G401 (cell line): ENCODE results near the gene RAB17. TPM values are rescaled to one million over a fixed set of nuclear protein-coding genes. Genes with fewer than 3 reads are reported as not detected.

ENCODE experiments used
- DNase-seq: peaks from one replicate; pipeline ENCODE4 v3.0.0-alpha.2; 2015; ENCODE audit warnings: low spot score
- in situ Hi-C: cut with HindIII; loops from 2 replicates; pipeline ENCODE4 v1.10.0; 2016; ENCODE audit warnings: low sequenced_read_pairs, mixed read lengths
- total RNA-seq: library from RNA; depleted of rRNA; stranded (reverse); fragments of >200 nt; shearing (Covaris generic); gene quantifications from 2 replicates; pipeline ENCODE4 v1.2.3, GENCODE V29; 2014

Gene RAB17
- total RNA-seq, 1 experiment from 2014 or later: not detected

- in situ Hi-C loops: no loop called here
- no peak for DNase-seq
Measured at GRCh38 chr2:237583385-237584295, 6.9 kb downstream of the RAB17 start.

GRCh38 chr2:237581751-237582746, 8.5 kb downstream of the RAB17 start:
- in situ Hi-C loops: no loop called here
- DNase-seq: peak; percentile 61

- in situ Hi-C loops: no loop called here
Measured at GRCh38 chr2:237581326-237581725, 9.2 kb downstream of the RAB17 start.

GRCh38 chr2:237577956-237578870, 12.3 kb downstream of the RAB17 start:
- no peak for DNase-seq
- in situ Hi-C loops: no loop called here

More at GRCh38 chr2:237581326-237581725, 9.2 kb downstream of the RAB17 start:
- no peak for DNase-seq

- DNase-seq: no peak
- in situ Hi-C loops: no loop called here
Measured at GRCh38 chr2:237577458-237577857, 13.1 kb downstream of the RAB17 start.

- DNase-seq: no peak
- in situ Hi-C loops: no loop called here
Measured at GRCh38 chr2:237576974-237577373, 13.6 kb downstream of the RAB17 start.

- no peak for DNase-seq
Measured at GRCh38 chr2:237575869-237576862, 14.4 kb downstream of the RAB17 start.

GRCh38 chr2:237574894-237575868, 15.4 kb downstream of the RAB17 start:
- in situ Hi-C loops: no loop called here
- no peak for DNase-seq

More at GRCh38 chr2:237575869-237576862, 14.4 kb downstream of the RAB17 start:
- in situ Hi-C loops: no loop called here

- in situ Hi-C loops: no loop called here
- no peak for DNase-seq
Measured at GRCh38 chr2:237574467-237574866, 16.1 kb downstream of the RAB17 start.

GRCh38 chr2:237573721-237574415, 16.7 kb downstream of the RAB17 start:
- no peak for DNase-seq
- in situ Hi-C loops: no loop called here

GRCh38 chr2:237572742-237573101, 17.8 kb downstream of the RAB17 start:
- in situ Hi-C loops: no loop called here
- no peak for DNase-seq

GRCh38 chr2:237572021-237572741, 18.4 kb downstream of the RAB17 start:
- in situ Hi-C loops: no loop called here
- DNase-seq: peak; percentile 82

GRCh38 chr2:237571551-237571950, 19.0 kb downstream of the RAB17 start:
- DNase-seq: no peak
- in situ Hi-C loops: no loop called here

- no peak for DNase-seq
- in situ Hi-C loops: no loop called here
Measured at GRCh38 chr2:237570776-237571335, 19.7 kb downstream of the RAB17 start.

- DNase-seq: no peak
- in situ Hi-C loops: no loop called here
Measured at GRCh38 chr2:237569896-237570295, 20.6 kb downstream of the RAB17 start.
